Dermis microvascular lymphatic vessel endothelial cell (primary cell): ENCODE results near the gene PNPLA1. TPM values are rescaled to one million over a fixed set of nuclear protein-coding genes. Genes with fewer than 3 reads are reported as not detected.

Experiments
- DNase-seq, 2 donors: peaks; one replicate each; pipeline versions ENCODE4 v3.0.0 to v3.0.0-alpha.2; 2010; ENCODE audit warnings: low read depth in 2 of 2
- total RNA-seq: library from RNA; depleted of rRNA; stranded (reverse); fragments of >200 nt; gene quantifications from 2 replicates; pipeline ENCODE4 v1.2.1, GENCODE V29; 2014

PNPLA1 gene
- total RNA-seq, 1 donor from 2014 or later: not detected

GRCh38 chr6:36285187-36285671 lies 15.4 kb downstream of the PNPLA1 start:
- no peak for DNase-seq

- DNase-seq: no peak
Measured at GRCh38 chr6:36285797-36286196, 15.9 kb downstream of the PNPLA1 start.

- no peak for DNase-seq
Measured at GRCh38 chr6:36286858-36287257, 17.0 kb downstream of the PNPLA1 start.

GRCh38 chr6:36289281-36289878 lies 19.5 kb downstream of the PNPLA1 start:
- no peak for DNase-seq

- peak in 1 of 2 donors; percentile 35 for DNase-seq
Measured at GRCh38 chr6:36290668-36291620, 21.1 kb downstream of the PNPLA1 start.

- no peak for DNase-seq
Measured at GRCh38 chr6:36292170-36292569, 22.3 kb downstream of the PNPLA1 start.

GRCh38 chr6:36296240-36296639 lies 26.4 kb downstream of the PNPLA1 start:
- no peak for DNase-seq

- DNase-seq: no peak
Measured at GRCh38 chr6:36297051-36297450, 27.2 kb downstream of the PNPLA1 start.

- no peak for DNase-seq
Measured at GRCh38 chr6:36297511-36297910, 27.7 kb downstream of the PNPLA1 start.

GRCh38 chr6:36298027-36298426 lies 28.2 kb downstream of the PNPLA1 start:
- no peak for DNase-seq

GRCh38 chr6:36301085-36301658 lies 31.3 kb downstream of the PNPLA1 start:
- no peak for DNase-seq

- no peak for DNase-seq
Measured at GRCh38 chr6:36301781-36302180, 31.9 kb downstream of the PNPLA1 start.

GRCh38 chr6:36302227-36302976 lies 32.5 kb downstream of the PNPLA1 start:
- DNase-seq: peak; percentile 86 to 90

GRCh38 chr6:36305885-36306284 lies 36.0 kb downstream of the PNPLA1 start:
- DNase-seq: no peak

- DNase-seq: no peak
Measured at GRCh38 chr6:36306375-36306774, 36.5 kb downstream of the PNPLA1 start.

GRCh38 chr6:36308514-36308913 lies 38.7 kb downstream of the PNPLA1 start:
- no peak for DNase-seq

GRCh38 chr6:36309203-36309602 lies 39.3 kb downstream of the PNPLA1 start:
- DNase-seq: no peak

GRCh38 chr6:36309900-36310299 lies 40.0 kb downstream of the PNPLA1 start:
- DNase-seq: no peak

GRCh38 chr6:36312854-36313648 lies 43.2 kb downstream of the PNPLA1 start:
- no peak for DNase-seq

- no peak for DNase-seq
Measured at GRCh38 chr6:36313649-36313936, 43.7 kb downstream of the PNPLA1 start.
